NT2/D1 (cell line): ENCODE results near the gene POMT2.
"Not testable (repeated sequence)": the region's sequence is repeated elsewhere in the genome, so short reads cannot be mapped to it uniquely, and the experiment has no call there.

Source experiments
- DNase-seq: peaks from one replicate; pipeline ENCODE4 v3.0.0-alpha.2; 2011; ENCODE audit warnings: low read depth, low spot score
- H3K27me3 ChIP-seq: 2 replicates; pipeline ENCODE4 v1.6.0; 2011; ENCODE audit warnings: mild to moderate bottlenecking; ENCODE audit not compliant: insufficient read length, insufficient read depth
- H3K36me3 ChIP-seq: 2 replicates; pipeline ENCODE4 v1.6.1; 2011; ENCODE audit warnings: mild to moderate bottlenecking, low read length, mixed read lengths; ENCODE audit not compliant: insufficient read depth, insufficient read length
- H3K4me1 ChIP-seq: 2 replicates; pipeline ENCODE4 v1.5.1; 2011; ENCODE audit not compliant: insufficient read depth, insufficient read length
- H3K4me3 ChIP-seq: 2 replicates; pipeline ENCODE4 v1.5.1; 2011; ENCODE audit warnings: low read depth; ENCODE audit not compliant: insufficient read length
- H3K9ac ChIP-seq: 2 replicates; pipeline ENCODE4 v1.6.0; 2011; ENCODE audit warnings: low read depth; ENCODE audit not compliant: insufficient read length
- H3K9me3 ChIP-seq: 2 replicates; pipeline ENCODE4 v1.5.1; 2011; ENCODE audit warnings: mild to moderate bottlenecking, low read length; ENCODE audit not compliant: insufficient read depth
- SUZ12 ChIP-seq: IDR thresholded peaks from 2 replicates; pipeline ENCODE4 v1.6.1; 2011; ENCODE audit not compliant: insufficient read length, insufficient read depth; ENCODE audit errors: extremely low read depth
- YY1 ChIP-seq: IDR thresholded peaks from 2 replicates; pipeline ENCODE4 v1.6.1; 2011; ENCODE audit not compliant: insufficient read length, insufficient read depth
- ZNF274 ChIP-seq: IDR thresholded peaks from 2 replicates; pipeline ENCODE4 v1.6.1; 2011; ENCODE audit warnings: mild to moderate bottlenecking, low read depth, low read length

POMT2 gene

DNA sequence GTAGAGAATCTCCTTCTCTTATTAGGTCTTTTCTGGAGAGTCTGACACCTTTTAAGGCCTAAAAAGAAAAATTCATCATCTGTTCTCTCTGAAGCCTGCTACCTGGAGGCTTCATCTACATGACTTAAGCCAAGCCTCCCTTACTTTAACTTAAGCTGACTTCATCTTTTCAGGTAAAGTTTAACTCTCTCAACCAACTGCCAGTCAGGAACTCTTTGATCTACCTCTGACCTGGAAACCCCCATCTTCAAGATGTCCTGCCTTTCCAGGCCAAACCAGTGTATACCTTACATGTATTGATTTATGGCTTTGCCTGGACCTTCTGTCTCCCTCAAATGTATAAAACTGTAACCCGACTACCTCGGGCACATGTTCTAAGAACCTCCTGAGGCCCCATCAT, 17.6 kb upstream of the POMT2 start:
- H3K4me3 ChIP-seq = no peak overlapping the region

DNA sequence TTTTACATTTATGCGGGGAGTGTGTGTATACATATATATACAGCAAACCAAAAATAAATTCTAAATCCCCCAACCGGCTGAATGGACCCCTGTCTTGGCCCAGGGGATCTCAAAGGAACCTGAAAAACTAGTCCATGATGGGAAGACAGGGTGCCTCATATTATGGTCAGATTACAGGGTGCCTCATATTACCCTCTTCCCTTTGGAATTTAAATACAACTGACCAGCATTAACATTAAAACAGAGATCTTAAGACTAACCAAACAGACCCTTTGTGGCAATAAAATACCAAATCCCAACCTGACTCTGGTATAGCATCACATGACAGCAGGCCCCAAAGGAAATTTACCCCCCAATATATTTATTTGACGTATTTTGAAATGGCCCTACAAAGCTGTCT, 17.2 kb upstream of the POMT2 start:
- H3K9ac ChIP-seq = no peak overlapping the region
- no peaks in the 10 kb centered on the region for H3K27me3 ChIP-seq
- H3K4me1 ChIP-seq = no peaks in the 10 kb centered on the region
- DNase-seq = no peak
- peaks cover 17% of the 10 kb centered on the region for H3K36me3 ChIP-seq
- TF ChIP-seq SUZ12 (no peak), YY1 (no peak), ZNF274 (no peak)
- H3K9me3 ChIP-seq = no peaks in the 10 kb centered on the region
- no peak overlapping the region for H3K4me3 ChIP-seq

More for the DNA sequence above, 17.6 kb upstream of the POMT2 start:
- Histone ChIP-seq H3K27me3 (no peaks in the 10 kb centered on the region), H3K9ac (no peak overlapping the region), H3K36me3 (peaks cover 20% of the 10 kb centered on the region), H3K9me3 (no peaks in the 10 kb centered on the region), H3K4me1 (no peaks in the 10 kb centered on the region)
- no peak for DNase-seq
- TF ChIP-seq SUZ12 = no peak
- no peak for TF ChIP-seq YY1
- no peak for TF ChIP-seq ZNF274

DNA sequence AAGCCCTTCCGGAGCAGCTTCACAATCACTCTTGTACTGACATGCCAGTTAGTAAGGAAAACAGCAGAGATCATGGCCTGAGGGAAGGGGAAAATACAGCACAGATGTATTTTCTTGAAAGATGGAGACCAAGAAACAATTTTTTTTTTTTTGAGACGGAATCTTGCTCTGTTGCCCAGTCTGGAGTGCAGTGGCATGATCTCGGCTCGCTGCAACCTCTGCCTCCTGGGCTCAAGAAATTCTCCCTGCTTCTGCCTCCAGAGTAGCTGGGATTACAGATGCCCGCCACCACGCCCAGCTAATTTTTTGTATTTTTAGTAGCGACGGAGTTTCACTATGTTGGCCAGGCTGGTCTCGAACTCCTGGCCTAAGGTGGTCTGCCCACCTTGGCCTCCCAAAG, 16.6 kb upstream of the POMT2 start:
- H3K9me3 ChIP-seq, H3K27me3 ChIP-seq, H3K9ac ChIP-seq, H3K4me3 ChIP-seq, H3K4me1 ChIP-seq, DNase-seq: not testable (repeated sequence)
- peaks cover 17% of the 10 kb centered on the region for H3K36me3 ChIP-seq

DNA sequence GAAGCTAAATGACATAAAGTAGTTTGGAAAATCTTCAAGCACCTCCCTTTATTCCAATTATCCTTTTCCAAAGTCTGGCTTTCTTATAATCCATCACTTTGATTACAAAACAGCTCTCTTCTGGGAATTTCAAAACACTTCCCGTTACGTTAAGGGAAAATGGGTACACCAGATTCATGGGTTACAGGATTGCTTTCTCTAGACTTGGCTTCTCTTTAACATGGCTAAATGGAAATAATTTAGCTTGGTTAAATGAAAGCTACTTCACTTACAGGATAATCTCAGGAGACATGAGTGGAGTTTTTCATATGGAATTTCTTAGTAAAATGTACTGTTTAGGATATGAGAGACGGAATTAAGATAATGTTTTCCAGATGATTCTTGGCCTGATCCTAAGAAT, 14.9 kb upstream of the POMT2 start:
- Histone ChIP-seq H3K27me3 (no peaks in the 10 kb centered on the region), H3K36me3 (peaks cover 5% of the 10 kb centered on the region), H3K9me3 (no peaks in the 10 kb centered on the region), H3K9ac (no peak overlapping the region), H3K4me1 (no peaks in the 10 kb centered on the region), H3K4me3 (no peak overlapping the region)
- no peak for TF ChIP-seq YY1
- TF ChIP-seq ZNF274 = no peak
- TF ChIP-seq SUZ12 = no peak
- no peak for DNase-seq

DNA sequence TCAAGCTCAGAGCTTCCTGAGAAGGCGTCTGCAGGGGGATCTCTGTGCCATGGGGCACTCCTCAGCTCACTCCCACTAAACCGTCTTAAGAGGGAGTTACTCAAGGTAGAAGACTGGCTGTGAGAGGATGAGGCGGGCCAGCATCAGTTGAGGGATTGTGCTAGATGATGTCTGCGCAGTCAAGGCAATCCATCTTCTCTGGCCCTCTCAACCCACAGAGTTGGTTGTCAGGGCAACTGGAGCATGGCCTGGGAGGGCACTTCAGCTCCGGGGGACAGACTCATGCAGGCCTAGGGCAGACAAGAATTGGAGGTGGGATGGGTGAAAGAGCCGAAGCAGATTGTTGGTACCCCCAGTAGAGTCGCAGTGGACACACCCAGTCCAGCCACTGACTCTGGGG, 9.2 kb upstream of the POMT2 start:
- Histone ChIP-seq H3K4me3 (no peak overlapping the region), H3K4me1 (peaks cover 6% of the 10 kb centered on the region), H3K9ac (no peak overlapping the region), H3K9me3 (no peaks in the 10 kb centered on the region), H3K36me3 (no peaks in the 10 kb centered on the region), H3K27me3 (no peaks in the 10 kb centered on the region)
- DNase-seq = no peak
- TF ChIP-seq SUZ12 (no peak), ZNF274 (no peak), YY1 (no peak)

DNA sequence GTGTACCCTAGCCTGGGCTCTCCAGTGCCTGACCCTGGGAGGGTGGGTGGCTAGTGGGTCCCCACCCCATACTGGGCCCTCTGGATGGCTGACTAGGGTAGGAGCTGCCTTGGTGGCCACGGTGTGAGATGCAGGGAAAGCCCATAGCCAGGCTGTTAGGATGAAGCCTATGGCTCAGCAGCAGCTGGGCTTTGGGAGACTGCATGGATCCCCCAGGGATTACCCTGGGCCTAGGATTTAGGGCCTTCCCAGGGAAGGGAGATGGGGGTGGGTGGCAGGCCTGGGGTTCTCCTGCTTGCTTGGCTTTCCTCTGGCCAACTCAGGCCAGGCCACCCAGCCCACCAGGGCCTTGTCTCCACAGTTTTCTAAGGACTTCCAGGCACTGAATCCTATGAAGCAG, 6.4 kb upstream of the POMT2 start:
- Histone ChIP-seq H3K4me1 (peaks cover 8% of the 10 kb centered on the region), H3K36me3 (no peaks in the 10 kb centered on the region), H3K9me3 (no peaks in the 10 kb centered on the region), H3K27me3 (no peaks in the 10 kb centered on the region), H3K9ac (no peak overlapping the region), H3K4me3 (no peak overlapping the region)
- TF ChIP-seq SUZ12 (no peak), ZNF274 (no peak)
- no peak for DNase-seq

DNA sequence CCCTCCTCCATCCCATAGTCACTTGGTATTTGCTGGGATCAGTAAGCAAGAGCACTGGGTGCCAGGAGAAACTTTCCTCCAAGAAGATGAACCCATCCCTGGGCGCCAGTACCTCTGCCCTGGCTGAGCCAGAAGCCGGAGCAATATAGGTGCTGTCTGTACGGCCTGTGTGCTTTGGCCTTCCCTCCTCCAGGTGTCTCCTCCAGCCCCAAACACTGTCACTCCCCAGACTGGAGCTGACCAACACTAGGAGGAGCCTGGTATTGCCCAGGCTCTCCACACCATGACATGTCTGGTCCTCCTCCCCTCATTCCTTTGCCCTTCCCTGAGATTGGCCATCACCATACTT, 5.0 kb upstream of the POMT2 start:
- Histone ChIP-seq H3K27me3 (no peaks in the 10 kb centered on the region), H3K4me3 (no peak overlapping the region), H3K9me3 (no peaks in the 10 kb centered on the region), H3K4me1 (peaks cover 8% of the 10 kb centered on the region), H3K36me3 (no peaks in the 10 kb centered on the region), H3K9ac (no peak overlapping the region)
- TF ChIP-seq SUZ12 = no peak
- TF ChIP-seq ZNF274 = no peak
- TF ChIP-seq YY1 = no peak
- no peak for DNase-seq

DNA sequence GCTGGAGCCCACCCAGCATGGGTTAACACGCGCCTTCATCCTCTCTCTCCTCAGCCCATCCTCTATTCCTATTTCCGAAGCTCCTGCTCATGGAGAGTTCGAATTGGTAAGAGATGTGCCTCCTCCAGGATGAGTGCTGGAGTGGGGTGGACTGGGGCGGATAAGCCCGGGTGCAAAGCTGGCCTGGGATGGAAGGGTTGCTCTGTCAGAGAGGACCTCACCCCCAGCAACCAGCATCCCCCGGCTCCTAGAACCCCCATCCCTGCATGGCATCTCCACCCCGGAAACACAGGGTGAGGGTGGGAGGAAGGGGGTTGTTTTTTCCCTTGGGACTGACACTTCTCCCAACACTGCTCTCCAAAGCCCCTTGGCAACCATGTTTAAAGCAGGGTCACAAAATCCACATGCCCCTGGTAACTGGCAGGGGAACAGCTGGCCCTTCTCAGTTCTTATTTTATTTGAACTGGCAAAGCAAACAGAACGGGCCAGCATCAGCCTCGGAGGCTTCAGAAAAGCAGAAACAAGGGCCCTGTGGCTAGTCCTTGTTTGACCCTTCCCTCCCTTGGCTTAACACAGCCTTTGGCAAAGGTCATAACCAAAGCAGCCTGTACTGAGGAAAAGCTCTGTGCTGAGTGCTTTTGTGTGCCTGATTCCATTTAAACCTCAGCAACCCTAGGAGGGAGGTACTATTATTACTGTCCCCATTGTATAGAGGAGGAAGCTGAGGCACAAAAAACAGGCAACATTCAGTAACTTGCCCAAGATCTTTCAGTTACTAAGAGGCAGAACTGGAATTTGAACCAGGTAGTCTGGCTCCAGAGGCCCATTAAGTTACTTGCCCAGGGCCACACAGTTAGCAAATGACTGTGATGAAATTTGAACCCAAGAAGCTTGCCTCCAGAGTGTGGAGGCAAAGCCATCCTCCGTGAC, 4.4 kb upstream of the POMT2 start:
- H3K9me3 ChIP-seq = no peaks in the 10 kb centered on the region
- no peaks in the 10 kb centered on the region for H3K27me3 ChIP-seq
- no peak for DNase-seq
- H3K9ac ChIP-seq = peak overlapping the region; percentile 6
- no peak for TF ChIP-seq YY1
- TF ChIP-seq SUZ12 = no peak
- no peak for TF ChIP-seq ZNF274
- peaks cover 8% of the 10 kb centered on the region for H3K4me1 ChIP-seq
- H3K4me3 ChIP-seq = no peak overlapping the region
- no peaks in the 10 kb centered on the region for H3K36me3 ChIP-seq
